Kidney tubule cell (primary cell): ENCODE data around the gene PHF19.
A peak's percentile ranks its signal among the peaks of the same experiment; 100 is the strongest.

Experiments used
- DNase-seq: peaks from one replicate; pipeline ENCODE4 v3.0.0-alpha.2; 2018; ENCODE audit warnings: low spot score

The PHF19 gene

GRCh38 chr9:120913647-120914264, 36.8 kb upstream of the PHF19 start:
- DNase-seq: no peak

- DNase-seq: no peak
Observed at GRCh38 chr9:120912958-120913646, 36.1 kb upstream of the PHF19 start.

- DNase-seq: no peak
Observed at GRCh38 chr9:120911295-120911837, 34.4 kb upstream of the PHF19 start.

GRCh38 chr9:120910643-120911042, 33.7 kb upstream of the PHF19 start:
- peak; percentile 36 for DNase-seq

- peak; percentile 91 for DNase-seq
Observed at GRCh38 chr9:120909904-120910303, 32.9 kb upstream of the PHF19 start.

GRCh38 chr9:120905315-120906164, 28.6 kb upstream of the PHF19 start:
- no peak for DNase-seq

GRCh38 chr9:120904978-120905301, 28.0 kb upstream of the PHF19 start:
- DNase-seq: no peak

- no peak for DNase-seq
Observed at GRCh38 chr9:120904061-120904977, 27.3 kb upstream of the PHF19 start.

GRCh38 chr9:120902569-120903535, 25.9 kb upstream of the PHF19 start:
- DNase-seq: no peak

GRCh38 chr9:120901755-120902568, 25.0 kb upstream of the PHF19 start:
- no peak for DNase-seq

- DNase-seq: no peak
Observed at GRCh38 chr9:120900824-120901223, 23.8 kb upstream of the PHF19 start.

GRCh38 chr9:120899490-120900068, 22.6 kb upstream of the PHF19 start:
- no peak for DNase-seq

- no peak for DNase-seq
Observed at GRCh38 chr9:120898396-120898795, 21.4 kb upstream of the PHF19 start.

GRCh38 chr9:120895951-120896350, 19.0 kb upstream of the PHF19 start:
- no peak for DNase-seq

- no peak for DNase-seq
Observed at GRCh38 chr9:120894321-120895148, 17.5 kb upstream of the PHF19 start.

GRCh38 chr9:120893611-120894307, 16.8 kb upstream of the PHF19 start:
- no peak for DNase-seq

GRCh38 chr9:120892748-120893610, 16.0 kb upstream of the PHF19 start:
- peak; percentile 91 for DNase-seq
